Glutamatergic neuron (in vitro differentiated cells): ENCODE results near the gene CRYAB. TPM values are rescaled to one million over a fixed set of nuclear protein-coding genes. Genes with fewer than 3 reads are reported as not detected.
A peak's percentile ranks its signal among the peaks of the same experiment; 100 is the strongest.

Source experiments
- DNase-seq: peaks from one replicate; pipeline ENCODE4 v3.0.0; 2022
- H3K27ac Mint-ChIP-seq: one replicate; pipeline ENCODE4 v1.8.0; 2020; ENCODE audit warnings: mild to moderate bottlenecking, mixed read lengths, inconsistent platforms; ENCODE audit not compliant: unreplicated experiment
- H3K27me3 Mint-ChIP-seq: one replicate; pipeline ENCODE4 v1.8.0; 2020; ENCODE audit warnings: mild to moderate bottlenecking, moderate library complexity, mixed read lengths, inconsistent platforms; ENCODE audit not compliant: unreplicated experiment
- H3K36me3 Mint-ChIP-seq: one replicate; pipeline ENCODE4 v1.8.0; 2020; ENCODE audit warnings: mild to moderate bottlenecking, mixed read lengths, inconsistent platforms; ENCODE audit not compliant: unreplicated experiment
- H3K4me1 Mint-ChIP-seq: one replicate; pipeline ENCODE4 v1.8.0; 2020; ENCODE audit warnings: mild to moderate bottlenecking, low read depth, mixed read lengths, inconsistent platforms; ENCODE audit not compliant: unreplicated experiment
- H3K4me3 Mint-ChIP-seq: one replicate; pipeline ENCODE4 v1.8.0; 2020; ENCODE audit warnings: mild to moderate bottlenecking, mixed read lengths, inconsistent platforms; ENCODE audit not compliant: unreplicated experiment
- H3K9me3 Mint-ChIP-seq: one replicate; pipeline ENCODE4 v1.8.0; 2020; ENCODE audit warnings: mild to moderate bottlenecking, moderate library complexity, mixed read lengths, inconsistent platforms; ENCODE audit not compliant: unreplicated experiment
- CTCF ChIP-seq: fragments of 200-600 bp; sonication (generic); IDR thresholded peaks from one replicate; pipeline ENCODE4 v1.5.0; 2021; ENCODE audit not compliant: partially characterized antibody, unreplicated experiment
- total RNA-seq: library from RNA; stranded (reverse); fragmentation: NEBNext Ultra II Directional; extraction: Animal tissue kit (Norgen Biotek cat#: 25700); gene quantifications from one replicate; pipeline ENCODE4 v1.2.1, GENCODE V29; 2021; ENCODE audit not compliant: unreplicated experiment

The CRYAB gene
- total RNA-seq, 1 donor from 2014 or later = 0.64 TPM

GRCh38 chr11:111926505-111927391 is 15.2 kb upstream of the CRYAB start:
- Mint-ChIP-seq H3K36me3 (no peaks in the 10 kb centered on the region), H3K4me3 (peak overlapping the region; percentile 83), H3K4me1 (peaks cover 10% of the 10 kb centered on the region), H3K27me3 (peaks cover 2% of the 10 kb centered on the region), H3K27ac (peak overlapping the region; percentile 68), H3K9me3 (peaks cover 2% of the 10 kb centered on the region)
- peak; percentile 98 for DNase-seq
- TF ChIP-seq CTCF = no peak

GRCh38 chr11:111925953-111926352 is 14.4 kb upstream of the CRYAB start:
- H3K9me3 Mint-ChIP-seq = peaks cover 2% of the 10 kb centered on the region
- peaks cover 10% of the 10 kb centered on the region for H3K4me1 Mint-ChIP-seq
- no peak overlapping the region for H3K27ac Mint-ChIP-seq
- H3K36me3 Mint-ChIP-seq = no peaks in the 10 kb centered on the region
- TF ChIP-seq CTCF = no peak
- peaks cover 2% of the 10 kb centered on the region for H3K27me3 Mint-ChIP-seq
- H3K4me3 Mint-ChIP-seq = no peak overlapping the region
- no peak for DNase-seq

- DNase-seq = no peak
- H3K27ac Mint-ChIP-seq = no peak overlapping the region
- no peak for TF ChIP-seq CTCF
- H3K4me1 Mint-ChIP-seq = peaks cover 10% of the 10 kb centered on the region
- peaks cover 2% of the 10 kb centered on the region for H3K9me3 Mint-ChIP-seq
- peaks cover 2% of the 10 kb centered on the region for H3K27me3 Mint-ChIP-seq
- H3K4me3 Mint-ChIP-seq = no peak overlapping the region
- no peaks in the 10 kb centered on the region for H3K36me3 Mint-ChIP-seq
Observed at GRCh38 chr11:111923951-111924350, 12.4 kb upstream of the CRYAB start.

- Mint-ChIP-seq H3K4me1 (peaks cover 10% of the 10 kb centered on the region), H3K4me3 (no peak overlapping the region), H3K36me3 (no peaks in the 10 kb centered on the region), H3K9me3 (peaks cover 2% of the 10 kb centered on the region), H3K27ac (no peak overlapping the region), H3K27me3 (peaks cover 2% of the 10 kb centered on the region)
- no peak for DNase-seq
- TF ChIP-seq CTCF = no peak
Observed at GRCh38 chr11:111923351-111923788, 11.8 kb upstream of the CRYAB start.

- H3K4me3 Mint-ChIP-seq = no peak overlapping the region
- H3K27me3 Mint-ChIP-seq = peaks cover 2% of the 10 kb centered on the region
- no peak for TF ChIP-seq CTCF
- DNase-seq = no peak
- peaks cover 10% of the 10 kb centered on the region for H3K4me1 Mint-ChIP-seq
- no peaks in the 10 kb centered on the region for H3K36me3 Mint-ChIP-seq
- peaks cover 2% of the 10 kb centered on the region for H3K9me3 Mint-ChIP-seq
- H3K27ac Mint-ChIP-seq = no peak overlapping the region
Observed at GRCh38 chr11:111922803-111923202, 11.2 kb upstream of the CRYAB start.
